Activated CD4-positive, alpha-beta T cell treated with anti-CD3 and anti-CD28 coated beads, Interleukin-2, amount 50 U/mL, for 16 hours (primary cell): ENCODE data around the gene IQSEC3.

Experiments used
- DNase-seq: peaks from one replicate; pipeline ENCODE4 v3.0.0-alpha.2; 2020

Gene IQSEC3

DNA sequence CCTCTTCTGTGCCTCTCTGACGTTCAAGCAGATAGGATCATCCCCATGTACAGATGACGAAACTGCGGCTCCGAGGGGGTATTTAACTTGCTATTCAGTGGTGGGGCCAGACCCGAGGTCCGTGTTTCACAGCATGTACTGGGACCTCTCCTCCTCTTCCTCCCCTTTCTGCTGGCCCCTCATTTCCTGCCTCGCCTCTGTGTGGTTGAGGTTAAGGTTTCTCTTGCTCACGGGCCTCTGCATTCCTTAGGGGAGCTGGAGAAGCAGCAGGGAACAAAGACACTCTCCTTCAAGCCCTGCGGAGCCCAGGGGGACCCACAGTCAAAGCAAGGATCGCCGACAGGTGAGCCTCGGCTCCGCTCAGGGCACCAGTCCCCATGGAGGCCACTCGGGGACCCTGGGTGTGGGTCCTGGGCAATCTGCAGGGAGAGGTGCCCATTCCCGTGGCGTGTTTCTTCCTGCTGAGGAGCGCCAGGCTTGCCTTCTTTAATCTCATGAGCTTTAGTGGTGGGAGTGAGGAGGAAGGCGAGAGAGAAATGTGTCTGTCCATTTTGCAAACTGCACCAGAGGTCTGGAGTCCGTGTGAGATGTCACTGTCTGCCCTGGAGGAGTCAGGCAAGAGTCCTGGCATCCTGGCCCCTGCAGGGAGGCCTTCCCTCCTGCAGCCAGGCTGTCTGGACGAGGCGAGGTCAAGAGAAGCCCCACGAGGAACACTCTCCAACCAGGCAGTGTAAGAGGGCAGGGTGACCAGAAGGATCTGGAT lies 102.4 kb downstream of the IQSEC3 start:
- no peak for DNase-seq

DNA sequence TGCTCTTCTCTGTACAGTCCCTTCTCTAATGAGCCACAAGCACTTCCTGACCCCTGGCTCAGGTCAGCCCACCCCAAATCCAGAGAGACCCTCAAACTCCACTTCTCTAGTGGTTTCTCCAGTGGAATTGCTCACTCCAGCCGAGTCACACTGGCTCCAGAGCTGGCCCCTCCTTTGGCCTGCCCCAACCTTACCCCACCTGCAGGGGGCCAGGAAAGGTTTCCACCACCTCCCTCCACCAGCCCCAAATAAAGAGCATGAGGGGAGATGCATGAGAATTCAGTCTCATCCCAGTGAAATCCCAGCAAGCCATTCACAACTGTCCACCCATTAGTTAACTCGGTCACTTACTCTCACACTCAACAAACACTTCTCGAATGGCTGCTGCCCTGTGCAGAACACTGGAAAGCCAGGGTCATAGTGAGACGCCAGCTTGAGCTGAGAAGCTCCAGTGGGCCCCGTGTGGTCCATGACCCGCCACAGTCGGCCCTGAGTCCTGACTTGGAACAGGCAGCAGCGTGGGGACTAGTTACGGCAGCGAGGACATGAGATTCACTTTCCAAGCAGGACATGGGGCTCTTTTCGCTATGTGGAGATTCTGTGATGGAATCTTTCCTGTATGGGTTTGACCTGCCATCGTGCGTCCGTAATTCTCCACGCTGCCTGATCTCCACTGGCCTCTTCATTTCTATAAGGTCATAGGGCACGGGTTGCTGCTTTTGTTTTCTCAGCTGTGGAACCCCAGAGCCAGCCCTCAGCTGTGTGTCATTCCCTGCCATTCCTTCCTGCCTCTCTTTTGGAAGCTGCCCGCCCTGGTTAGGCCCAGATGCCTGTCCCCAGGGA lies 103.2 kb downstream of the IQSEC3 start:
- DNase-seq: no peak

DNA sequence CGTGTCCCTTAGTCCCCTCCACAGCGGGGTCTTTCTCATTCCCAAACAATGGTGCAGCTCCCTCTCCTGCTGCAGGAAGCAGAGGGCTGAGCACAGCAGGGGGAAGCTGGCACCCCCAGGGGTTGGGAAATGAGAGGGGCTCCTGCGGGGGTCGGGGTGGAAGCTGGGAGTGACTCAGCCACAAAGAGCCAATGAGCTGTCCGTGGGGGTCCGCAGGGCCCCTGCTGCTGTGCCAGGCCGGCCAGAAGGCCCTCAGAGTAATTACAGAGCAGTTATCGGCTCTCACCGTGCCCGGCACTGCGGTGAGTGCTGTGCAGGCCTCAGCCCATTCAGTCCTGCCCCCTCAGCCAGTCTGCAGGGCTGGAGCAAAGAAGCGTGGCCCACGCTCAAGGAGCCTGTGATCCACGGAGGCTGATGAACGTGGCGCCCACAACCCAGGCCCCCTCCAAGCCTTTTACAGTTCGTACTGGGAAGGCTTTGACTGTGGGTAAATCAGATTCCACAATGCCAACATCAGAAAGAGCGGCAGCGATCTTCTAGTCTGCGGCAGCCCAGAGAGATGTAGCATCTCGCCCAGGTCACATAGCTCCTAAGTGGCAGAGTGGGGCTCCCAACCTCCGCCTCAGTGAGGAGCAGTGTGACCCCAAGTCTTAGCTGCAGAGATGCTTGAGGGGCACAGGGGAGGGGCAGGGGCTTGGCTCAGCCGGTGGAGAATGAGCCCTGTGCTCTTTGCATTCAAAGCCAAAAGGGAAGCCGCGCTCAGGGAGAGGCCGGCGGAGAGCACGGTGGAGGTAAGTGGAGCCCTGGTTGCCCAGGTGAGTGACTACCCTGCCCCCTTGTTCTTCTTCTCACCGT lies 104.0 kb downstream of the IQSEC3 start:
- no peak for DNase-seq

DNA sequence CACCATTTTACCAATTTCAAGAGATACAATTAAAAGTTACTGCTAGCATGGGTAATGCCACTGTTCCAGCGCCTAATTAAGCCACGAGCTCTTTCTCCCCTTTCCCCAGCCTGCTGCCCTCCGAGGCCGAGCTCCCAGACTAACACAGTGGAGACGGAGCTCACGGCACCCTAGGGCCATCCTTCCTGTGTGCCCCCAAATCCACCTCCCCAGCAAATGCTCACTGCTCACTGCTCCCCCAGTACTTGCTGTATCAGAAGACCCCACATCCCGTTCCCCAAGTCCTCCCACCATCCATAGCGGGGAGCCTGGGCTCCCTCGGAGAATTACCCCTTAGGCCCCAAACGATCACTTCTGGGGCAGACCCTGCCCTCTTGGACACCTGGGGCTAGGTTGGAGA lies 104.7 kb downstream of the IQSEC3 start:
- DNase-seq: no peak

DNA sequence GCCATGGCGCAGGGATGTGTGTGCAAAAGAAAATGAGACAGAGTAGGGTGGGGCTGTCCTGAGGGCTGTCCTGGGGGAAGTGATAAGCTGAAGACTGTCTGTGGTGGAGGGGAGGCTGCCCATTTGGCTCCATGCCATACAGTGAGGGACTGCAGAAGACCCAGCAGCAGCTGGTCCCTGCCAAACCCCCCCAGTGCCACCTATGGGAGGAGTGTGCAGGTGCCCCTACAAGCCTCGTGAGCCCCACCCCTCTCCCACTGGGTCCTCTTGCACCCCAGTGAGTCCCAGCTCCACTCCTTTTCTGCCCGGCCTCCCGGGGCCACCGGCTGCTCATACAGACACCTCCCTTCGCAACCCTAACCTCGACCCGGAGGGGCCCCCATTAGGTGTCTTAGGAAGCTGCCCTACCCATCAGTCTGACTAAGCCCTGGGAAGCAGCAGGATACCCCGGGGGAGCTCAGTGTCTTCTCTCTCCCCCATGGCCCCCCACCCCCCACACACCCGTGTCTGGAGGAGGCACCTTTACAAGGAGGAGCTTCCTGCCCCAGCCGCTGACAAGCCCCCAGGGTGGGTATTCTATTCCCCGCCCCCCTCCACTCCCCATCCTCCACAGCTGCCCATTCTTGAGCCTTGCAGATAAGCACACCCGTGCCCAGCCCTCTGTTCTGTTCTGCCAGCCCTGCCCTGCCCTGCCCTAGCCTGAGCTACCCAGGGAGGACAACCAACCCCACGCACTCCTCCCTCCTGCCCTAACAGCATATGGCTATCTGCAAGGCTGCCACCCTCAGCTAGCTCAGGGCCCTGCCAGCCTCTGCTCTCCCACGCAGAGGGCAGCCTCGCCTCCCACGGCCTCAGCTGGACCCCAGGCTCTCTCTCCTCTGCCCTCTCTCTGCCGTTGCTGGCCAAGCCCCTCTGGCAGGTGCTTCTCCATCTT lies 105.4 kb downstream of the IQSEC3 start:
- no peak for DNase-seq

DNA sequence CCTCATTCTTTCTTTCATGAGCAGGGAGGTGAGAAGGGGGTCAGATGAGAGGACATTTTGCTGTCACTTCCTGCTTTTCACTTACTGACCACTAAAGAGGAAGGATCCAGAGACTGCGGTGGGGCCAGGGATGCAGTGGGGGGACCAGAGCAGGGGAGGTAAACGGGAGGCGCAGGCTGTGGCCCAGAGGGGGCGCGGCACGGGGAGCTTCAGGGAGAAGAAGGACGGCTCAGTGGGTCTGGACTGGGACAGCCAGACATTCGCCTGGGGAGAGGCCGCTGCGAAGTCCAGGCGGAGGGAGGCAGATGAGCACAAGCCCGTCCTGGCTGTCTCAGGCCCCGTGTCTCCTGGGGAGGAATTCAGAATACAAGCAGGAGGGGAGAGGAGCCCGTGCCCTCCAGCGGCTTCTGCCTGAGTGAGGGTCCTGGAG lies 106.2 kb downstream of the IQSEC3 start:
- no peak for DNase-seq

DNA sequence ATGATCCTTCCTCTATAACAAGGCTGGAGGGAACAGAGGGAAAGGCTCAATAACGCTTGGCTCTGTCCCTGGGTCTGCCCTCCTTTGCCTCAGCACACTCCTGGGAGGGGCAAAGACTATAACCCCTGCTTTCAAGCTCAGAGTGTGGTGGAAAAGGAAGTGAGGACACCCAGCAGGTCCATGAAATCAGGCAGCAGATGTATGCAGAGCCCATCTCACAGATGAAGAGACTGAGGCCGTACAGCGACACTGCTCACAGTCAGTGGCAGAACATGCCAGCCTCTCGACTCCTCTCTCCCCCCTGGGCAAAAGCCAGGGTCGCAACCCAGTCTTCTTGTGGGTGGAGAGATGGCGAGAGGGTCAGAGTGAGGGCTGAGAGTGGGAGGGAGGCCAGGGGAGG lies 107.6 kb downstream of the IQSEC3 start:
- no peak for DNase-seq

DNA sequence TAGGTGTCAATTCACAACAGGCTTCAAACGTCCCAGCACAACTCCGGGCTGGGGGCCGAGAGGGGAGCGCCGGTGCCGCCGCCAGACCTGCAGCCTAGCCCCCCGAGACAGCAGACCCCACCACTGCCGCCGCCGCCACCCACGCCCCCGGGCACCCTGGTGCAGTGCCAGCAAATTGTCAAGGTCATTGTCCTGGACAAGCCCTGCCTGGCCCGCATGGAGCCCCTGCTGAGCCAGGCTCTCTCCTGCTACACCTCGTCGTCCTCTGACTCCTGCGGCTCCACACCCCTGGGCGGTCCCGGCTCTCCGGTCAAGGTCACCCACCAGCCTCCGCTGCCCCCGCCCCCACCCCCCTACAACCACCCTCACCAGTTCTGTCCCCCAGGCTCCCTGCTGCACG lies 108.0 kb downstream of the IQSEC3 start:
- DNase-seq: no peak

DNA sequence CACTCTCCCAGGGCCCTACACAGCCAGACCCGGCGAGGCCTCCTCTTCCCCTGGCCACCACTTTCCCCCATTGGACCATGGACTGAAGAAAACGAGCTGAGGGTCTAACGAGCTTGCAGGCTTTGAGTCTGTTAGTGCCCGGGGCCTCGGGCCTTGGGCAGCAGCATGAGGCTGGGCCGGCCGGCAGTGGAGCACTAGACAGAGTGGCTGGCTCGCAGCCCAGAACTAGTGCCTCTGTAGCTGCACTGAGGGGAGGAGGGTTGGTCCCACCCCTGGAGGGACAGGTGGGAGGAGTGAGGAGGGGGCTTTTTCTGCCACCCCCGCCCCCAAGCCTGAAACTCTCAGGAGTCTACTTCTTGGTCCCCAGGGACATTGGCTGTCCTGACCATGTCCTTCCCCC lies 108.7 kb downstream of the IQSEC3 start:
- DNase-seq: no peak

DNA sequence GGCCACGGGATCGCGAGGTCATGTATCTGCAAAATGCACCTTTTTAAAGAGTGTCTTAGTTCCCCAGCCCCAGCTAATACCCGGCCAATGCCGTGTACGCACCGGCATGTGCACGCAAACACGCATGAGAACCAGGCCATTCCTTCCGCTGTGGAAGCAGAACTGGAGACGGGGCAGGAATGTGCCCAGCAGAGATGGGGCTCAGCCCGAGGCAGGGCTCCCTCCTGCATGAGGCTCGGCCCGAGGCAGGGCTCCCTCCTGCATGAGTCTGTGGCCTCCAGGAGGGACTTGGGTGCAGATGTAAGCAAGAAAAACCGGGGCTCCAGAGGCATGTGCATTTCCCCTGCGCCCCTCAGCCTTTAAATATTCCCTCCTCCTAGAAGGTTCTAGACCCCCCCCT lies 109.2 kb downstream of the IQSEC3 start:
- DNase-seq: no peak

DNA sequence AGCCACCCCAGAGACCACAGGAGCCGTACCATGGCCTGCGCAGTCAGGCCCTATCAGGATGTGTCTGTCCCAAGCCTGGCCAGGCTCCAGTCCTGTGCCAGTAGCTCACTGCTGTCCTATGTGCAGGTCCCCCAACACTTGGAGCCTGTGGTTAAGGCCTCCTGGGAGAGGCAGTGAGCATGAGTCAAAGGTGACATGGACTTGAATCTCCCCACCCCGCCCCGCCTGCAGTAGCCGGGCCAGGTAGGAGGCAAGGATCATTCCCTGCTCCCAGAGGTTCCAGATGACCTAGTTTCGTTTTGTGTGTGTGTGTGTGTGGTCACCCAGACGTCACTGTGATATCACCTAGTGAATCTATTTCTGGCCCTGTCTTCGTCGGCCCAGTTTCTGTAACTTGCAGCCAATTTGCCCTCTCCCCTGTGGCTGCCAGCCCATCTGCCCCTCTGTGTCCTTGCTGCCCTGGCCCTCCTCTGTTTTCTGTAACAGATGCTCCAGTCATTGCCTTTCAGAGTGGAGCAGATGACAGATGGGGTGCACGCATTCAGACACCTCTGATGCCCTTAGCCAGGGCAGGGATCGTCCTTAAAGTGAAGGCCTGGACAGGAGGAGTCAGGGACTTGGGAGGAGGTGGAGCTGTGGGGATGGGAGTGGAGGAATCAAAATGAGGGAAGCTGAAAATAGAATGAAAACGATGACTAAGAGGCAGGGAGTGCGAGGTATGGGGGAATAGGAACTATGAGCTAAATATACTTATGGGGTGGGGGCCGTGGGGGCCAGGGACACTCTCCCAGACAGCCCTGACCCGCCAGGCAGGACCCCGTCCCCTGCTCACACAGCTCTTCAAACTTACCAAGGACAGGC lies 110.0 kb downstream of the IQSEC3 start:
- no peak for DNase-seq

DNA sequence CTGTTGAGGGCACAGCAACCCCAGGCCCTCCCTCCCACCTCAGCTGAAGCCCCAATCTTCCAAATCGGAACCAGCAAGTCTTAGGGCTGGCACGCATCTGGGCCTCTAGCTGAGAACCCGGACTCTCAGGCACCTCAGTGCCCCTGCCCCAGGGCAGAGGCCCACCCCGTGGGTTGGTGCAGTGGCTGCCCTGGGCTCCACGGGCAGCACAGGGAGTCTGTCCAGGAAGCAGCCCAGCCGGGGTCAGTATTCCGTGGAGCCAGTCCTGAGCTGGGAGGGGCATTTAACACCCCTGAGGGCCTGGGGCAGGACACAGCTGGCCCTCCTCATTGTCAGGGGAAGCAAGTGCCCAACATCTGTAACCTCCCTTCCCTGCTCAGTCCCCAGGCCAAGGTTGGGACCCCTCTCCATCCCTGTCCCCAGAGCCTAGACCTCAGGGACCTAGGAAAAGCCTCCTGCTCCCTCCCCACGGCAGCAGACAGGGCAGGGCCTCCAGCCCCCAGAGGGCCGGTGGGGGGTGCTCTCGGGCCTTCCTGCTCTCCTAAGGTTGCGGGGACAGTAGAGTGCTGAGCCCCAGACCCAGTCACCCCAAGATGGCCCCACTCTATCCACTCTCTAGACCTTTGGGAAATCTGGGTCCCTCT lies 110.9 kb downstream of the IQSEC3 start:
- no peak for DNase-seq

DNA sequence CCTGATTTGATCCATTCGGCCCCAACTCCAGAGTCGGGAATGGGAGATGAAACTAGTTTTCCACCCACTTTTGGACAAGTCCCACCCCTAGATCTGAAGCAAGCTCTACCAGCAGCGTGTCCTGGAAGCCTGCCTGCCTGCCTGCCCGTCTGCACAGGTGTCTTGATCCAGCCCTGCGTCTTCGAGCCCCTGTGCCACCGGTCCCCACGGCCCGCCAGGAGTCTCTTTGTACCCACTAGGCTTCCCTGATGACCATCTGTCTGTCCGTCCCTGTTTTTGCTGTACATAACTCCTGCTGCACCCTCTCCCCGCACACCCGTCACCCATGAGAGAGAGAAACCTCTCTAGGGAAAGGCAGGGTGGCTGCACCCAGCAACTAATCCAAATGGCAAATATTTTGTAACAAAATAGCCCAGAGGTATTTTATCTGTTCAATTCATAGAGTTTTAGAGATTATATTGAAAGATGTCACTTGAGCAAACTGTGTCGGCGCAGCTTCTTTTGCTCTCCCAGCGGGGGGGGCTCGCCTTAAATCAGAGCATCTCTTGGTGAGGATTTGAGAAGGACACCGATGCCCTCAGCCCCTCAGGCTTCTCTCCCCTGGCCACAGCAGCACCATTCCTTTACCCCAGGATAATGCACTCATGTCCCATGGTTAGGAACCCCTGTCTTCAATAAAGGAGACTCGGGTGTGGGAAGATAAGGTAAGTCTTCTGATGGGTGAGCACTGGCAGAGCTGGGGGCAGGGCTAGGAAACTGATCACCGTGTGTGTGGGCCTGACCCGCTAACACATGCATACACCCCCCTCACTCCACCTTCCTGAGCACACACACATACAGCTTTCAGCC lies 111.6 kb downstream of the IQSEC3 start:
- DNase-seq: no peak

DNA sequence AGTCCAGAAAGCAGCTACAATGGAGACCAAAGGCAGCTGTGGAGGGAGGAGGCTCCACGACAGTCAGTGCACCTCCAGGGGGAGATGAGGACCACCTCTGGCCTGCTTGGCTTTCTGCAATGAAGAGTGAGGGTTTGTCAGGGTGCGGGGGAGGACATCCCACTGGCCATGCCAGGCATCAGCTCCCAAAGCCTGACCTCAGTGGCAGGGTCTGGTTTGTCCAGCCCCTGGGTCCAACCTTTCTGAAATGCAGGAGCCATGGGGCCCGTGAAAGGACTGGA lies 112.2 kb downstream of the IQSEC3 start:
- no peak for DNase-seq

DNA sequence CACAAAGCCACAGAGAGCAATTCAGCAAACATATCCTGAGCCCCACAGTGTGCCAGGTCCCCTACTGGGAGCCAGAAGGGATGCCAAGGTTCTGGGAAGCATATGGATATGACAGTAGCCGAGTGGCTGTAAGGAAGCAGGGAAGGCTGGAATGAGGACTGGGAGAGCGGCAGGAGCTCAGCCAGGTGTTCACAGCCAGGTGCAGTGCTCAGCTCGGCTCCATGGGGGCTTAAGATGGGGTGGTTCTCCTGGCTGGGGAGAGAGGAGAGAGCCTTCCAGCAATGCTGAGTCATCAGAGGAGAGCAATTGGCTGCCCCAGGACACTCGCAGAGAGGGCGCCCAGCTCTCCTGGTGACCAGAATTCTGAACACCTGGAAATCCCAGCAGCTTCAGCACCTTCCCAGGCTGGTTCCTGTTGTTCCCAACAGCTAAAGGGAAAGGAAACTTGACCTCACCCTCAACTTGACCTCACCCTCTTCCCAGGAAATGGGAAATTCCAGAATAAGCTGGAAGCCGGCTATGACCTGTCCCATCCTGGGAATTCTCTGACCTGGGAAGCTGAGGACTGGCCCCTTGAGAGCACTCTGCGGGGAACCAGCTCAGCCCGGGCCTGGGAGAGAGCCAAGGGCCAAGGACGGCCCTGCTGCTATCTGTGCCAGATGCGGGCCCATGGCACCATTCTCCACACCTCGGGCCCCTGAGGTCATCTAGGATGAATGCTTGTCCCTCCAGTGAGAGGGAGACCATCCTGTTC lies 112.7 kb downstream of the IQSEC3 start:
- no peak for DNase-seq

DNA sequence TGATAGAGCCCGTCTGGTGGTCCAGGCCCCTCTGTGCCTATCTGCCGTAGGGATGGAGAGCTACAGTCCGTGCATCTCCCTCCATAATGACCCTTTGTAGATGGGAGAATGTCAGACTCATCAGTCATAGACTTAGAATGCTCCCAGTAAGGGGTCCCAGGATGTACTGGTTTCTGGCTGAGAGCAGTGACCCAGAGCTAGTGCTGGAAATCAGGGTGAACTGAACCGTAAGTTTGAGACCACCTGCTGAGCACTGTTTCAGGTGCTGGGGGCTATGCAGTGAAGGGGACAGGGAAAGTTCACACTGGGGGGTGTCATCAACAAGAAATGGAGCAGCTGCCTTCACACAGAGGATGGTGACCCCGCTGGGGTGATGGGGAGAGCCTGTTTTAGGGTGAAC lies 113.3 kb downstream of the IQSEC3 start:
- no peak for DNase-seq

DNA sequence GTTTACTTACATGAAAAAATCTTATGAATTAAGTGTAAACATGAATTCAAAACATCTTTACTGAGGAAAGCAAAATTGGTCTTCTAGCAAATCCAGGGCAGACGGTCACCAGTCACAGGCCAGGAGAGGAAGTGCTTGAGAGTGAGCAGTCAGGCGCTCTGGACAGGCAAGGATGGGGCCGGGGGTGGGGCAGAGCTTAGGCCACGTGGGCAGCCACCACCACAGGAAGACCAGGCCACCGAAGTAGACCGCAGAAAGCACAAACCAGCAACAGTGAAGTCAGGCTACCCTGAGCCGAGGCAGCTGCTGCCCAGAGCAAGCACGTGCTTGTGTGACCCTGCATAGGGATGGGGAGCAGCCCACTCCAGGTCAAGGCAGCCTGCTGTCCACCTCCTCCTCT lies 113.9 kb downstream of the IQSEC3 start:
- no peak for DNase-seq

DNA sequence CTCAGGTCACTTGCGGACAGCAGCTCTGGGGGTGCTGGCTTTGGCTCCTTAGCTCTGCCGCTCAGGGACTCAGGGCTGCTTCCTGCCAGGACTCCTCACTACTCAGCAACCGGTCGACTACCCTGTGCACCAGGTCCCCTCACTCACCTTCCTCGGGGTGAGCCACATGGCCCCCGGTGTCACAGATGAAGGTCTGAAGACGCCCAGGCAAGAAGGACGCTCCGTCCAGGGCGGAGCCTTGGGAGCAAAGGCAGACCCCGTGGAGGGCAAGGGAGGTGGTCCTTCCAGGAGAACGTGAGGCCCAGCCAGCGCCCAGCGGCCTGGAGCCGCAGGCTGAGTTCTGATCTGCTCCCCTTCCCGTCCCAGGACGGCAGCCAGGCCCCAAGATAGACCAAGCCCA lies 115.4 kb downstream of the IQSEC3 start:
- DNase-seq: no peak

DNA sequence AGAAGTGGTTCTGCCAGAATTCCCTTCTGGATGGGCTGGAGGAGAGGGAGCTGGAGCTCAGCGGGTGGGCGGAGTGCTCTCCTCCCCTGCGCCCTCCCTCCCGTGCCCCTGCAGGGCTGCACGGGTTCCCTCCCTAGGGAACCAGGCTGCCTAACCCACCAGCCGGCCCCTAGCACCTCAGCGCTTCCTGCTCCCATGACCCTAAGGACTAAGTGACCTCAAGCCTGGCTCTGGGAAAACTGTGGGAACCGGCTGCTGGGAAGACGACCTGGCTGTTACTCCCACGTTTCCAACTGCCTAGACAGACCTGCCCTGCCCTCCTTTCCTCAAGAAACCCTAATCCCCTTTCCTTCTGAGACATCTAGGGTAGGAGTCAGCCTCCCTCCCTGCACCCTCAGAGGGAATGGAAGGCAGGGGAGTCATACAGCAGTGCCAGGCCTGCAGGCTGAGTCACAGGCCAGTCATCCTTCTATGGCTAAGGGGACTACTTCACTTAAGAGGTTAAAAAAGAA lies 115.9 kb downstream of the IQSEC3 start:
- DNase-seq: no peak
